ENCODE measurements around the gene PHIP. TPM values are rescaled to one million over a fixed set of nuclear protein-coding genes. Genes with fewer than 3 reads are reported as not detected.
A peak's percentile ranks its signal among the peaks of the same experiment; 100 is the strongest.

PHIP gene
- total and polyA plus RNA-seq, 10 of the 15 experiments (the other 5 are each of a cell fraction or from before 2014, with no cell fraction given) = 8.5 to 34.6 (median 17.9) TPM

DNA sequence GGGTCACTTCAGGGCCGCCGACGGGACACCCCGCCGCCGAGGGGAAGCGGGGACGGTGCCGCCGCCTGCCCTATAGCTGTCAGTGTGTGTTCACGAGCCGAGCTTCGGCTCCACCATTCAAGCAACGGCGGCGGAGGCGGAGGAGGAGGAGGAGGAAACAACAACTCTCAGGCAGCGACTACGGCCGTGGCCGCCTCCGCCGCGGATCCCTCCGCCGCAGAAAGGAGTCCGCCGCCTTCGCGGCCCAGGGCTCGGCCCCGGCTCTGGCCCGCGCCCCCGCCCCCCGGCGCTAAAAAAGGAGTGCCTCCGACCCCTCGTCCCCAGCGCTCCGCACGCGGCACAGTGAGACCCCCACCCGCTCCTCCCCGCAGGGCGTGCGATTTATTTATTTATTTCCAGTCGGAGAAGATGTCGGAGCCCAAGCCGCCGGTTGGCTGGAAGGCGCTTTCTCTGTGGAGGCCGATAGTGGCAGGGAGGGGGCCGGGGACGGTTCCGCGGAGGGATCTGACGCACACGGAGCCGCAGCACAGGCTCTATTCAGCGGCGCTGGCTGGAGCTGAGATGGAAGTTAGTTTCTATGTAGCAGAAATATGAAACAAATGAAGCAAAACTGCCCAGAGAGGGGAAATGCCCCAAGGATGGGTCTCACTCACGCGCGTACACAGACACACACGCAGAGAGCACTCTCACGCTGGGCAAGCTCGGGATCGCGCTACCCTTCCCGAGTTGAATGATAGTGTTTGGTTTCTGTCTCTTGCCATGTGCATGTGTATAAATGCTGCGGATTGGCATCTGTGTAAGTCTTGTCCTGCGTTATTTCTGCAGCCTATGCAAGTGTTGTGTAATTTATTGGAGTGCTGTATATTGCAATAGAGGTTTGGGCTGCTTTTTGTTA lies at the start of gene PHIP (continued):
- TF ChIP-seq RELA (IDR thresholded peaks at IDR 0.05; ENCODE audit: borderline replicate concordance, partially characterized antibody) = peak; percentile 59
- 0 out of 2 replicates have a peak, but pooled peaks have one; percentile 60 for TF ChIP-seq PAX5 (IDR thresholded peaks at IDR 0.05; ENCODE audit: borderline replicate concordance, low read depth, low read length)
- TF ChIP-seq IKZF2 (IDR thresholded peaks at IDR 0.05) = peak; percentile 50 to 56; a peak in 3 of 4 replicates
- TF ChIP-seq CBFB (IDR thresholded peaks at IDR 0.05; ENCODE audit: low read depth) = peak; percentile 64; the same call in 1 of the 2 replicates
- TF ChIP-seq NR2F1 (conservative IDR thresholded peaks at IDR 0.05) = peak; percentile 61
- no peak for TF ChIP-seq GABPA (IDR thresholded peaks at IDR 0.05; ENCODE audit: low read depth)
- TF ChIP-seq BMI1 (IDR thresholded peaks at IDR 0.05; ENCODE audit: borderline replicate concordance) = no peak
- TF ChIP-seq SREBF1 (IDR thresholded peaks at IDR 0.05; ENCODE audit: low read length) = no peak
- TF ChIP-seq MEF2B (IDR thresholded peaks at IDR 0.05; ENCODE audit: partially characterized antibody, poor library complexity, severe bottlenecking) = peak; percentile 83
- TF ChIP-seq YBX1 (IDR thresholded peaks at IDR 0.05) = no peak
- TF ChIP-seq MTA3 (IDR thresholded peaks at IDR 0.05; ENCODE audit: borderline replicate concordance, low read length) = peak; percentile 76; the same call in 1 of the 2 replicates
- peak; percentile 23; the same call in 1 of the 2 replicates for TF ChIP-seq TCF12 (IDR thresholded peaks at IDR 0.05; ENCODE audit: low read depth, low read length)
- TF ChIP-seq ZBED1 (IDR thresholded peaks at IDR 0.05; ENCODE audit: borderline replicate concordance) = no peak
- TF ChIP-seq SMARCA5 (IDR thresholded peaks at IDR 0.05) = peak; percentile 68; the same call in 1 of the 2 replicates
- TF ChIP-seq IKZF1 (conservative IDR thresholded peaks at IDR 0.05) = peak; percentile 87
- TF ChIP-seq POLR2AphosphoS2 (IDR thresholded peaks at IDR 0.05; ENCODE audit: low read depth, low read length) = peak; percentile 68; the same call in 1 of the 2 replicates
- TF ChIP-seq SIN3A (IDR thresholded peaks at IDR 0.05; ENCODE audit: low read depth, low read length) = peak; percentile 59; the same call in 1 of the 2 replicates
- peak; percentile 82; the same call in 1 of the 2 replicates for TF ChIP-seq ZNF207 (IDR thresholded peaks at IDR 0.05; ENCODE audit: borderline replicate concordance)
- TF ChIP-seq SMAD5 (IDR thresholded peaks at IDR 0.05; ENCODE audit: low read depth) = 0 out of 2 replicates have a peak, but pooled peaks have one; percentile 21
- peak; percentile 75; the same call in 1 of the 2 replicates for TF ChIP-seq ASH2L (IDR thresholded peaks at IDR 0.05; ENCODE audit: borderline replicate concordance, low read depth)
- no peak for TF ChIP-seq IRF4 (IDR thresholded peaks at IDR 0.05; ENCODE audit: low read depth, low read length)
- TF ChIP-seq ETV6 (conservative IDR thresholded peaks at IDR 0.05 in 1 of 2, IDR thresholded peaks at IDR 0.05 in 1 of 2; ENCODE audit: borderline replicate concordance in 1 of 2, low read depth in 1 of 2) = peak in 1 of 2 experiments; percentile 32; a peak in 1 of 4 replicates
- TF ChIP-seq MYC (IDR thresholded peaks at IDR 0.05; ENCODE audit: insufficient read depth, insufficient read length, insufficient replicate concordance, low read length, severe bottlenecking) = peak; percentile 84
- peak; percentile 86 for TF ChIP-seq YY1 (IDR thresholded peaks at IDR 0.05; ENCODE audit: low read depth, low read length)
- TF ChIP-seq, protein P1, sequence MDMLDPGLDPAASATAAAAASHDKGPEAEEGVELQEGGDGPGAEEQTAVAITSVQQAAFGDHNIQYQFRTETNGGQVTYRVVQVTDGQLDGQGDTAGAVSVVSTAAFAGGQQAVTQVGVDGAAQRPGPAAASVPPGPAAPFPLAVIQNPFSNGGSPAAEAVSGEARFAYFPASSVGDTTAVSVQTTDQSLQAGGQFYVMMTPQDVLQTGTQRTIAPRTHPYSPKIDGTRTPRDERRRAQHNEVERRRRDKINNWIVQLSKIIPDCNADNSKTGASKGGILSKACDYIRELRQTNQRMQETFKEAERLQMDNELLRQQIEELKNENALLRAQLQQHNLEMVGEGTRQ (IDR thresholded peaks at IDR 0.05; ENCODE audit: borderline replicate concordance, low read depth, low read length) = no peak
- TF ChIP-seq, protein P2, sequence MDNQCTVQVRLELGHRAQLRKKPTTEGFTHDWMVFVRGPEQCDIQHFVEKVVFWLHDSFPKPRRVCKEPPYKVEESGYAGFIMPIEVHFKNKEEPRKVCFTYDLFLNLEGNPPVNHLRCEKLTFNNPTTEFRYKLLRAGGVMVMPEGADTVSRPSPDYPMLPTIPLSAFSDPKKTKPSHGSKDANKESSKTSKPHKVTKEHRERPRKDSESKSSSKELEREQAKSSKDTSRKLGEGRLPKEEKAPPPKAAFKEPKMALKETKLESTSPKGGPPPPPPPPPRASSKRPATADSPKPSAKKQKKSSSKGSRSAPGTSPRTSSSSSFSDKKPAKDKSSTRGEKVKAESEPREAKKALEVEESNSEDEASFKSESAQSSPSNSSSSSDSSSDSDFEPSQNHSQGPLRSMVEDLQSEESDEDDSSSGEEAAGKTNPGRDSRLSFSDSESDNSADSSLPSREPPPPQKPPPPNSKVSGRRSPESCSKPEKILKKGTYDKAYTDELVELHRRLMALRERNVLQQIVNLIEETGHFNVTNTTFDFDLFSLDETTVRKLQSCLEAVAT (IDR thresholded peaks at IDR 0.05) = peak; percentile 74; the same call in 1 of the 2 replicates
- TF ChIP-seq KLF5 (IDR thresholded peaks at IDR 0.05; ENCODE audit: partially characterized antibody) = peak; percentile 16
- TF ChIP-seq RCOR1 (conservative IDR thresholded peaks at IDR 0.05; ENCODE audit: low read depth, low read length) = 0 out of 2 replicates have a peak, but pooled peaks have one; percentile 46

All from GM12878 (cell line).